Measurements from ENCODE around the gene CYYR1. TPM values are rescaled to one million over a fixed set of nuclear protein-coding genes. Genes with fewer than 3 reads are reported as not detected.

Gene CYYR1
- total RNA-seq, 1 donor from 2014 or later, result 21.6 TPM

DNA sequence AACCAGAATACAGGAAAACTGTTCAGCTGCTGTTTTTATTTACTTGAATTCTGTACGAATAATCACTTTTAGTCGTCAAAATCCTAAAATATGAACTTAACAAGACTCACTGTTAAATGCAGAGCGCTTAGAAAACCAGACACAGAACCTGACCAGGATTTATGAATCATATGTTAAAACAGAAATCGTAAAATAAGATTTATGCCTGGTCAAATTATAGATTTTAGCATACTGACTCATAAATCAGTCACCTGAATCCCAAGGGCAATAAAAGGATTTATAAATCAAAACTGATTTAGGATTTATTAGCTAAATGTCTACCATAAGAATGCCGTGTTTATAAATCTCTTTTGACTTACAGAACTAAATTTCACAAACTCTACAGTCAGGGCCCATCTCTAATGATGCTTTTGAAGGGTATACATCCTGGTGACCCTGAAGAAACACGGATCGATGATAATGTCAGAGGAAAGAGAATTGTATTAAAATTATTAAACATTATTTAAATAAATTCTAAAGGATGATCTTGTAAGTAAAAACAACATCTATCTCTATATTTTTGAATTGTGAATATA lies 28.8 kb downstream of the CYYR1 start:
- H3K36me3 Mint-ChIP-seq, result peaks cover 11% of the 10 kb centered on the region
- H3K27me3 Mint-ChIP-seq, result peaks cover 19% of the 10 kb centered on the region
- H3K27ac Mint-ChIP-seq, result no peak overlapping the region
- no peak for DNase-seq (ENCODE audit: extremely low spot score, unreplicated experiment)
- no peak overlapping the region for H3K4me3 Mint-ChIP-seq
- peaks cover 3% of the 10 kb centered on the region for H3K9me3 Mint-ChIP-seq
- TF ChIP-seq, protein P1, sequence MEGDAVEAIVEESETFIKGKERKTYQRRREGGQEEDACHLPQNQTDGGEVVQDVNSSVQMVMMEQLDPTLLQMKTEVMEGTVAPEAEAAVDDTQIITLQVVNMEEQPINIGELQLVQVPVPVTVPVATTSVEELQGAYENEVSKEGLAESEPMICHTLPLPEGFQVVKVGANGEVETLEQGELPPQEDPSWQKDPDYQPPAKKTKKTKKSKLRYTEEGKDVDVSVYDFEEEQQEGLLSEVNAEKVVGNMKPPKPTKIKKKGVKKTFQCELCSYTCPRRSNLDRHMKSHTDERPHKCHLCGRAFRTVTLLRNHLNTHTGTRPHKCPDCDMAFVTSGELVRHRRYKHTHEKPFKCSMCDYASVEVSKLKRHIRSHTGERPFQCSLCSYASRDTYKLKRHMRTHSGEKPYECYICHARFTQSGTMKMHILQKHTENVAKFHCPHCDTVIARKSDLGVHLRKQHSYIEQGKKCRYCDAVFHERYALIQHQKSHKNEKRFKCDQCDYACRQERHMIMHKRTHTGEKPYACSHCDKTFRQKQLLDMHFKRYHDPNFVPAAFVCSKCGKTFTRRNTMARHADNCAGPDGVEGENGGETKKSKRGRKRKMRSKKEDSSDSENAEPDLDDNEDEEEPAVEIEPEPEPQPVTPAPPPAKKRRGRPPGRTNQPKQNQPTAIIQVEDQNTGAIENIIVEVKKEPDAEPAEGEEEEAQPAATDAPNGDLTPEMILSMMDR (conservative IDR thresholded peaks at IDR 0.05), result no peak
- no peaks in the 10 kb centered on the region for H3K4me1 Mint-ChIP-seq (ENCODE audit: unreplicated experiment)

DNA sequence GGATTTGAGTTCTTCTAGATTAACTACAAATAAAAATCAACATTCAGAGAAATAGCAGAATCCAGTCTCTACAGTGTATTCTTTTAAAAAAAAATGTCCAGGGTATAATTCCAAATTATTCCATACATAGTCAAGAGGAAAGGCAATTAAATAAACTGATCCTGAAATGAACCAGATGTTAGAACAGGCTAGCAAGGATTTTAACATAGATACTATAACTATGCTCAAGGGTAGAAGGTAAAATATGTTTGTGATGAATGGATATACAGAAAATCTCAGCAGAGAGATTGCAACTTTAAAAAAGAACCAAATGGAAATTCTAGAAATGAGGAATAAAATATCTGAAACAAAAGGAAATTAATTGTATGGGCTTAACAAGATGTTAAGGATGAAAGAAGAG lies 32.4 kb downstream of the CYYR1 start:
- TF ChIP-seq, protein P1 (conservative IDR thresholded peaks at IDR 0.05), result no peak
- Mint-ChIP-seq H3K9me3 (peaks cover 3% of the 10 kb centered on the region), H3K4me1 (ENCODE audit: unreplicated experiment) (no peaks in the 10 kb centered on the region), H3K27ac (no peak overlapping the region), H3K27me3 (peaks cover 12% of the 10 kb centered on the region), H3K4me3 (no peak overlapping the region), H3K36me3 (peaks cover 11% of the 10 kb centered on the region)
- no peak for DNase-seq (ENCODE audit: extremely low spot score, unreplicated experiment)

DNA sequence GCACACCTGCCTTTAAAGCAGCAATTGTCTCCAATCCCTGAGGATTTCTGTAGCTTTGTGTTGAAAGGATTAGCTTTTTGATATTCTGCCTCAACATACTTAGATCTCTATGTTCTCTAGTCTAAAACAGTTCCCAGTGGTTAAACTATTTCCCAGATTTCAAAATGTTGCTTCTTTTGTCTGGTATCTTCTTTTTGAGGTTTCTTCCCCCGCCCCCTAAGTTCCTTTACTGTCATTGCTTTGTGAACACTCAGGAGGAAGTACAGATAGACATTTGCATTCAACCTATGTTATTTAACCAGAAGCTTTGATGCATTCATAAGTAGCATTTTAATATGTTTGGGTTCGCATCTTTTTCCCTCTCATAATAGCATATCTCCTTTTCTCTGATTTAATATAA lies 33.5 kb downstream of the CYYR1 start:
- Mint-ChIP-seq H3K4me3 (no peak overlapping the region), H3K36me3 (peaks cover 9% of the 10 kb centered on the region), H3K27ac (no peak overlapping the region), H3K9me3 (peaks cover 3% of the 10 kb centered on the region), H3K27me3 (peaks cover 12% of the 10 kb centered on the region), H3K4me1 (ENCODE audit: unreplicated experiment) (no peaks in the 10 kb centered on the region)
- TF ChIP-seq, protein P1 (conservative IDR thresholded peaks at IDR 0.05), result no peak
- DNase-seq (ENCODE audit: extremely low spot score, unreplicated experiment), result no peak

DNA sequence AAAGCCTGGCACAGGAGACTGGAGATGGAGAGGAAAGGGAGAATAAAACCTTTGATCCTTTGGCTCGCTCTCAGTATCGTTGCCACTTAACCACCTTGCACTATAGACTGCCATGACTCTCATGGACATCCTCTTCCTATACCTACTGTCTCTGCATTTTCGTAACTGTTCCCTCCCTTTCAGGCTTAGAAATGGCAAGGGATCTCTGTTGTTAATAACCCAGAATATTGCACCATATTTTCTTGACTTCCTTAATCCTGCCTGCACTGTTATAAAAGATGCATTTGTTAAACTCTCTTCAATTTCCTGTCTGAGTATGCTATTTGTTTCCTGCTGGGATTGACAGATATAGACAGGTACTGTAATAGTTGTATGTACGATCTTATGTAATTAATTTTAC lies 38.6 kb downstream of the CYYR1 start:
- peaks cover 5% of the 10 kb centered on the region for H3K9me3 Mint-ChIP-seq
- TF ChIP-seq, protein P1 (conservative IDR thresholded peaks at IDR 0.05), result no peak
- H3K27me3 Mint-ChIP-seq, result peaks cover under 1% of the 10 kb centered on the region
- no peak overlapping the region for H3K4me3 Mint-ChIP-seq
- no peak overlapping the region for H3K27ac Mint-ChIP-seq
- no peaks in the 10 kb centered on the region for H3K4me1 Mint-ChIP-seq (ENCODE audit: unreplicated experiment)
- DNase-seq (ENCODE audit: extremely low spot score, unreplicated experiment), result no peak
- H3K36me3 Mint-ChIP-seq, result peaks cover 11% of the 10 kb centered on the region

DNA sequence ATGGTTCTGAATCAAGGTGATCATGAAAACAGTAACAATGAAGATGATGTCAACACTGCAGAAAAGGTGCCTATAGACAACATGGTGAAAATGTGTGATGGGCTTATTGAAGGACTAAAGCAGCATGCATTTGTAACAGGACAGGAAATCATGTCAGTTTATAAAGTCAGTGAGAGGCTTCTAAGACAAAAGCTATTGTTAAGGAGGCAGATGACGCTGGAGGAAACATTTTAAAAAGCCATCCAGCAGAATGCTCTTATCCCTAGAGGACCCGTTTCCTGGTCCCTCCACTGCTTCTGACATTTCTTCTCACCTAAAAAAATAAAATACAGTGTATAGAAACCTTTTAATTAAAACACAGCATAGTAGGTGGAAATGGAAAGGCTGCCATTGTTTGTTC lies 40.9 kb downstream of the CYYR1 start:
- Mint-ChIP-seq H3K27ac (no peak overlapping the region), H3K4me1 (ENCODE audit: unreplicated experiment) (no peaks in the 10 kb centered on the region), H3K9me3 (peaks cover 5% of the 10 kb centered on the region), H3K36me3 (peaks cover 11% of the 10 kb centered on the region), H3K27me3 (no peaks in the 10 kb centered on the region), H3K4me3 (no peak overlapping the region)
- TF ChIP-seq, protein P1 (conservative IDR thresholded peaks at IDR 0.05), result no peak
- DNase-seq (ENCODE audit: extremely low spot score, unreplicated experiment), result no peak

DNA sequence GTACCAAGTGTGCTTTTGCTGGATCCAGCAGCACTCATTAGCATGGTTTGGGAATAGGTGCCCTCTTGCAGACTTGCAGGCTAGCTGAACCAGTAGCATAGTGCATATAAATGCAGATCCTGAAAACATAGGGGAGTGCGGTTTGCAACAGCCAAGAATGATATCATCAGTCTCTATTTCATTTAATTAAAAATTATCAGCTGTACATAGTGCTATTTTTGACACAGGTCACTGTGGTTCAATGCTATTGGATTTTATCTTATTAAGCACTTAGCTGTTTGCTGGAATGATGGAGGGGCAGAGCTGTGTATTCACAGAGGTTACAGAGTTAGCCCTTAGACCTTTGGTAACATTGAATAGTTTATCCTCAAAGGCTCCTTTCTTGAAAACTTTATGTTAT lies 43.6 kb downstream of the CYYR1 start:
- Mint-ChIP-seq H3K27me3 (no peaks in the 10 kb centered on the region), H3K4me1 (ENCODE audit: unreplicated experiment) (peaks cover 5% of the 10 kb centered on the region), H3K4me3 (no peak overlapping the region), H3K9me3 (peaks cover 5% of the 10 kb centered on the region), H3K36me3 (peaks cover 5% of the 10 kb centered on the region), H3K27ac (no peak overlapping the region)
- no peak for DNase-seq (ENCODE audit: extremely low spot score, unreplicated experiment)
- TF ChIP-seq, protein P1 (conservative IDR thresholded peaks at IDR 0.05), result no peak
